ENCODE measurements around the gene PTTG1. TPM values are rescaled to one million over a fixed set of nuclear protein-coding genes. Genes with fewer than 3 reads are reported as not detected.

PTTG1 gene
- total RNA-seq, 1 donor from 2014 or later: 9.1 TPM

DNA sequence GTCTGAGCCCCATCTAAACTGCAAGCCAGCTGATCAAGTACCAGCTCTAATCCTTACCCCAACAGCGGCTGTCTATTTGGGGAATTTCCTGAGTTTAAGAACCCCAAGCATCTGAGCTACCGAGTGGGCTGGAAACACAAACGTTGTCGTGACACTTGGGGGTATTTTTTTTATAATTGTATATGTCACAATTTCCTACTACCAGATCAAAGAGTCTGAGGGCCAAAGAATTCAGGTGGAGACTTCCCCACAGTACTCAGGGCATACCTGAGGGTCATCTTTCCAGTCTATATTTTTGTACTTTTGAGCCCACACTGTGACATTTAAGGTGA, 42.8 kb downstream of the PTTG1 start:
- no peaks in the 10 kb centered on the region for H3K9me3 ChIP-seq
- ATAC-seq (no peak), DNase-seq (no peak)
- no peak overlapping the region for H3K27ac ChIP-seq
- H3K4me1 ChIP-seq: peaks cover 19% of the 10 kb centered on the region
- H3K36me3 ChIP-seq: no peaks in the 10 kb centered on the region
- TF ChIP-seq, protein P1, sequence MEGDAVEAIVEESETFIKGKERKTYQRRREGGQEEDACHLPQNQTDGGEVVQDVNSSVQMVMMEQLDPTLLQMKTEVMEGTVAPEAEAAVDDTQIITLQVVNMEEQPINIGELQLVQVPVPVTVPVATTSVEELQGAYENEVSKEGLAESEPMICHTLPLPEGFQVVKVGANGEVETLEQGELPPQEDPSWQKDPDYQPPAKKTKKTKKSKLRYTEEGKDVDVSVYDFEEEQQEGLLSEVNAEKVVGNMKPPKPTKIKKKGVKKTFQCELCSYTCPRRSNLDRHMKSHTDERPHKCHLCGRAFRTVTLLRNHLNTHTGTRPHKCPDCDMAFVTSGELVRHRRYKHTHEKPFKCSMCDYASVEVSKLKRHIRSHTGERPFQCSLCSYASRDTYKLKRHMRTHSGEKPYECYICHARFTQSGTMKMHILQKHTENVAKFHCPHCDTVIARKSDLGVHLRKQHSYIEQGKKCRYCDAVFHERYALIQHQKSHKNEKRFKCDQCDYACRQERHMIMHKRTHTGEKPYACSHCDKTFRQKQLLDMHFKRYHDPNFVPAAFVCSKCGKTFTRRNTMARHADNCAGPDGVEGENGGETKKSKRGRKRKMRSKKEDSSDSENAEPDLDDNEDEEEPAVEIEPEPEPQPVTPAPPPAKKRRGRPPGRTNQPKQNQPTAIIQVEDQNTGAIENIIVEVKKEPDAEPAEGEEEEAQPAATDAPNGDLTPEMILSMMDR (IDR thresholded peaks at IDR 0.05): no peak
- intact Hi-C loops (cut with DNase I): no loop called here
- no peaks in the 10 kb centered on the region for H3K27me3 ChIP-seq (ENCODE audit: low read depth)
- H3K4me3 ChIP-seq: no peak overlapping the region

DNA sequence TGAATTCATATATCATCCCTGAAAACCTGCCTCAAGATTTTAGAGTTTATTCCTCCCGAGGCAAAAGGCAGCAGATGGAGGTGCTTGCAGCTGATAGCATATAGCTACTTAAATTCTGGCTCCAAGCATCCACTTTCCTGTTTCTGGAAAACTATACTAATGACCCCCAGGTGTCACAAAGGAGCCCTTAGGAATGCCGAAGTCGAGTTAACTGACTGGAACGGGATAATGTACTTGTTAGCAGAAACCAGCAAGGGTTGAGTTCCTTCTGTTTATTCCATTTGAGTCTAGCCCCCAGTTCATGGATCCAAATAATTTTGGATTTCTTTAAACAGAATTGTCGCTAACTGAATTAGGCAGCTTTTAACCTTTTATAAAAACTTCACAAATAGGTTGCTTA, 44.5 kb downstream of the PTTG1 start:
- no peaks in the 10 kb centered on the region for H3K27me3 ChIP-seq (ENCODE audit: low read depth)
- no peak overlapping the region for H3K27ac ChIP-seq
- no peak overlapping the region for H3K4me3 ChIP-seq
- ATAC-seq: no peak
- H3K36me3 ChIP-seq: no peaks in the 10 kb centered on the region
- DNase-seq: no peak
- intact Hi-C loops (cut with DNase I): no loop called here
- TF ChIP-seq, protein P1 (IDR thresholded peaks at IDR 0.05): no peak
- no peaks in the 10 kb centered on the region for H3K9me3 ChIP-seq
- H3K4me1 ChIP-seq: peaks cover 36% of the 10 kb centered on the region

DNA sequence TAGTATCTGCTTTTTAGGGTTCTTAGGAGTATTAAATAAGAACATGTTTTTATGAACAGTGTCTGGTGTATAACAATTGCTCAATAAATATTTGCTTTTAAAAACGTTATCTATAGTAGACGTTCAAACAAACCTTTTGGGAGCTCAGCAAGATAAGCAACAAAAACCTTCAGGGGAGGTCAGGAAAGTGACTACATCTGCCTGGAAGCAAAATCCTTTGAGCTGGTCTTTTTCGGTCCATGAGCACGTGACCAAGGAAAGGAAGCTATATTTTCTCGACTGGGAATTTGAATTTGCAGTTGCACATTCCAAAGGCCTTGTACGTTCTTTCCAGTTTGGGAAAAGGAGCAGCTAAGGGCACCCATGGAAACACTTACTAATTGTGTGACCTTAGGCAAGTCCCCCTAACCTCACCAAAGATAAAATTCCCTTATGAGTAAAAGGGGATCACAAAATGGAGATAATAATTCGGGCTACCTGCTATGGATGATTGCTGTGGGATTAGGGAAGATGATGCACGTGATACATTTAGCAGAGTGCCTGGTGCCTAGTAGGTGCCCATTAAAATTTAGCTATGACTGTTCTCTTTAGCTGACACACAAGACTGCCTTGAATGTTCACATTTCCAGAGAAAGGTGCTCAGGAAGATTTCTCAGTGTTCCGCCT, 45.4 kb downstream of the PTTG1 start:
- Histone ChIP-seq H3K36me3 (no peaks in the 10 kb centered on the region), H3K27ac (peak overlapping the region; percentile 42), H3K4me3 (peak overlapping the region; percentile 51), H3K9me3 (no peaks in the 10 kb centered on the region), H3K4me1 (peaks cover 40% of the 10 kb centered on the region), H3K27me3 (ENCODE audit: low read depth) (no peaks in the 10 kb centered on the region)
- DNase-seq: no peak
- ATAC-seq: no peak
- TF ChIP-seq, protein P1 (IDR thresholded peaks at IDR 0.05): no peak
- intact Hi-C loops (cut with DNase I): no loop called here

DNA sequence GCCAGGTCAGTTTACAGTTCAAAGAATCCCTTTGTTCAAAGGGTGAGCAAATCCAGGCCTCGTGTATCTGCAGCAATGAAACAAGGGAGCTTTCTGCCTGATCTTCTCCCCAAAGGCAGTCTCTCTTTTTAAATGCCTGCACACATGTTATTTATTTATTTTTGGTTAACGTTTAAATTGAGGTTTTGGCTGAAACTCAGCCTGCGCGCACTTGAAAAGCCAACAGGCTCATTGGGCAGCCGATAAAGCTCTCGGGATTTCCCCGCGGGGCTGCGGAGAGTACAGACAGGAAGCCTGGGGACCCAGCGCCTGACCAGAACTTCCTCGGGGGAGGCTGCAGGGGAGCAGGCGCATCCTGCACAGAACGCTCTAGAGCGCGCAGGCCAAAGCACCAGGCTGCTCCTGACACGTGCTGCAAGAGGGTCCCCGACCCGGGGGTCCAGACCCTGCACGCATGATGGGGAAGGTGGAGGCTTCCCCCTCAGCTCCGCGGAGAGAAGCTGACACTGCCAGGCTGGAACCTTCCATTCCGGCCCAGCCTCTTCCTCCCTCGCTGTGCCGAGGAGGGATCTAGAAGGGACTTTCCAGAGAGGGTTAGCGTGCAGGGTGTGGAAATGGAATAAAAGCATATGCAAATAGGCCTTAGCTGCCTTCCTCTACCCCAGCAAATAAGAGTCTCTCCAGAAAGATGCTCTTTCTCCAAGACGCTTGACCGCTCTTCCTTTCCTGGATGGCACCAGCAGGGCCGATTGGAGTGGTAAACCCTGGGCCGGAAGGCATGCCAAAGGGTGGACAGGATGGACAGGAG, 46.1 kb downstream of the PTTG1 start:
- H3K4me1 ChIP-seq: peaks cover 40% of the 10 kb centered on the region

DNA sequence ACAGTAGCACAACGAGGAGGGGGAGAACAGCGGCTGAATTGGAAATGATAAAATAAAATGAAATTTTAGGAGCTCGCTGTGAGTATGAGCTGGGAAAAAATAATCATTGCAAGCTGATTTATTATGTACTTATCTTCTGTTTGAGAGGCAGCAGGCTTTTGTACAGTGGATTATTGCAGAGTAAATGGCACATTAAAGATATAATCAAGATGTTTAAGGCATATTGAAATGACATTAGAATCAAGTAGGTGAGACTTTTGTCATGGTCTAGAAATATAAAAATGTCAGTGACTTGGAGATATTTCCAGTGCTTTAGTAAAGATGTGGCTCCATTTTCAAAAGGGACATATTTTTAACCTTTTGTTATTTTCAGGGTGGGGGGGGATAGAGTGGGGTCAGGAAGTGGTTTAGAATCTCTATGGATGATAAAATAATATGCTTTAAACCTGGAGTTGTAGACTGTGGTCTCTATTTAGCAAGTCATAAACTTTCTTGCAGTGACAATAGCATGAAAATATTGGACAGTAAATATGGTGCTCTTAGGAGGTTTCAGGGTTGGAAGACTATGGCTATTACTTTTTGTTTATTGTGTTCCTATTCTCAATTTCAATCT, 46.8 kb downstream of the PTTG1 start:
- Histone ChIP-seq H3K4me3 (peak overlapping the region; percentile 51), H3K27ac (peak overlapping the region; percentile 42), H3K27me3 (ENCODE audit: low read depth) (no peaks in the 10 kb centered on the region), H3K4me1 (peaks cover 40% of the 10 kb centered on the region), H3K36me3 (no peaks in the 10 kb centered on the region), H3K9me3 (no peaks in the 10 kb centered on the region)
- no peak for ATAC-seq
- no peak for DNase-seq
- TF ChIP-seq, protein P1 (IDR thresholded peaks at IDR 0.05): no peak
- intact Hi-C loops (cut with DNase I): no loop called here

More for the DNA sequence above, 46.1 kb downstream of the PTTG1 start:
- TF ChIP-seq, protein P1 (IDR thresholded peaks at IDR 0.05): no peak
- Histone ChIP-seq H3K4me3 (peak overlapping the region; percentile 51), H3K36me3 (no peaks in the 10 kb centered on the region), H3K27me3 (ENCODE audit: low read depth) (no peaks in the 10 kb centered on the region), H3K27ac (peak overlapping the region; percentile 42), H3K9me3 (no peaks in the 10 kb centered on the region)
- peak; percentile 93 to 95 for ATAC-seq
- intact Hi-C loops (cut with DNase I): no loop called here
- DNase-seq: peak; percentile 83

Data from lower lobe of right lung (tissue), 2 donors.